Activated naive CD4-positive, alpha-beta T cell treated with anti-CD3 and anti-CD28 coated beads, Interleukin-2, amount 10 ng/mL, durations not matched to agents 7 days and 5 days (primary cell): ENCODE measurements around the gene CLK4.
"Not testable (repeated sequence)": the region's sequence is repeated elsewhere in the genome, so short reads cannot be mapped to it uniquely, and the experiment has no call there.

ENCODE experiments used
- CTCF ChIA-PET: fragments of 350-600 bp; sonication (Branson Sonifier 250); formaldehyde crosslinking; loops from one replicate; lab custom pipeline; 2021; ENCODE audit warnings: antibody characterized with exemption; lab: Charles Lee
- DNase-seq: peaks from one replicate; pipeline ENCODE4 v3.0.0-alpha.2; 2020
- H3K27ac Mint-ChIP-seq: one replicate; pipeline ENCODE4 v1.8.0; 2021; ENCODE audit warnings: mild to moderate bottlenecking, moderate library complexity, mixed read lengths
- H3K27me3 Mint-ChIP-seq: one replicate; pipeline ENCODE4 v1.8.0; 2021; ENCODE audit warnings: mild to moderate bottlenecking, mixed read lengths
- H3K36me3 Mint-ChIP-seq: one replicate; pipeline ENCODE4 v1.8.0; 2021; ENCODE audit warnings: mixed read lengths
- H3K4me1 Mint-ChIP-seq: one replicate; pipeline ENCODE4 v1.8.0; 2021; ENCODE audit warnings: mixed read lengths
- H3K4me3 Mint-ChIP-seq: one replicate; pipeline ENCODE4 v1.8.0; 2021; ENCODE audit warnings: mild to moderate bottlenecking, moderate library complexity, mixed read lengths
- H3K9me3 Mint-ChIP-seq: one replicate; pipeline ENCODE4 v1.8.0; 2021; ENCODE audit warnings: mixed read lengths

Gene CLK4

GRCh38 chr5:178586396-178586795, 40.5 kb downstream of the CLK4 start:
- Mint-ChIP-seq H3K9me3 (no peaks in the 10 kb centered on the region), H3K27ac (no peak overlapping the region), H3K4me1 (peaks cover 9% of the 10 kb centered on the region), H3K4me3 (no peak overlapping the region), H3K27me3 (peaks cover 64% of the 10 kb centered on the region), H3K36me3 (no peaks in the 10 kb centered on the region)
- CTCF ChIA-PET = interaction anchor here (0.6 to 1.3 kb wide), 3 partner anchors 186 to 1700 kb away, joined by 3 read pairs; no protein-coding TSS in a partner anchor
- no peak for DNase-seq

- not testable (repeated sequence) for H3K9me3 Mint-ChIP-seq, DNase-seq, H3K4me1 Mint-ChIP-seq, H3K36me3 Mint-ChIP-seq, H3K4me3 Mint-ChIP-seq, H3K27ac Mint-ChIP-seq
- CTCF ChIA-PET = interaction anchor here (1.3 kb wide), 1 partner anchor 283 kb away, joined by 3 read pairs; no protein-coding TSS in a partner anchor
- H3K27me3 Mint-ChIP-seq = peaks cover 54% of the 10 kb centered on the region
These were observed 41.4 kb downstream of the CLK4 start for GRCh38 chr5:178585421-178585820.

GRCh38 chr5:178583279-178583678, 43.6 kb downstream of the CLK4 start:
- H3K27ac Mint-ChIP-seq = no peak overlapping the region
- CTCF ChIA-PET = no interaction called here
- H3K9me3 Mint-ChIP-seq = no peaks in the 10 kb centered on the region
- H3K4me1 Mint-ChIP-seq = no peaks in the 10 kb centered on the region
- H3K27me3 Mint-ChIP-seq = peaks cover 52% of the 10 kb centered on the region
- H3K36me3 Mint-ChIP-seq = no peaks in the 10 kb centered on the region
- DNase-seq = no peak
- H3K4me3 Mint-ChIP-seq = no peak overlapping the region

GRCh38 chr5:178582291-178582690, 44.6 kb downstream of the CLK4 start:
- Mint-ChIP-seq H3K27me3 (peaks cover 52% of the 10 kb centered on the region), H3K36me3 (no peaks in the 10 kb centered on the region), H3K9me3 (no peaks in the 10 kb centered on the region), H3K4me1 (no peaks in the 10 kb centered on the region), H3K4me3 (no peak overlapping the region), H3K27ac (no peak overlapping the region)
- CTCF ChIA-PET = no interaction called here
- no peak for DNase-seq

- Mint-ChIP-seq H3K27ac (no peak overlapping the region), H3K4me1 (no peaks in the 10 kb centered on the region), H3K4me3 (no peak overlapping the region), H3K27me3 (peaks cover 55% of the 10 kb centered on the region), H3K9me3 (no peaks in the 10 kb centered on the region), H3K36me3 (no peaks in the 10 kb centered on the region)
- CTCF ChIA-PET = no interaction called here
- no peak for DNase-seq
These were observed 45.2 kb downstream of the CLK4 start for GRCh38 chr5:178581621-178582020.

- no peak for DNase-seq
- H3K27me3 Mint-ChIP-seq = peaks cover 58% of the 10 kb centered on the region
- CTCF ChIA-PET = interaction anchor here (0.8 kb wide), 1 partner anchor 19 kb away, joined by 4 read pairs; no protein-coding TSS in a partner anchor
These were observed 46.4 kb downstream of the CLK4 start for GRCh38 chr5:178580271-178580955.

GRCh38 chr5:178577944-178578343, 48.9 kb downstream of the CLK4 start:
- H3K9me3 Mint-ChIP-seq = no peaks in the 10 kb centered on the region
- peaks cover 72% of the 10 kb centered on the region for H3K27me3 Mint-ChIP-seq
- H3K36me3 Mint-ChIP-seq = no peaks in the 10 kb centered on the region
- H3K27ac Mint-ChIP-seq = no peak overlapping the region
- no peak for DNase-seq
- H3K4me3 Mint-ChIP-seq = no peak overlapping the region
- H3K4me1 Mint-ChIP-seq = no peaks in the 10 kb centered on the region
- CTCF ChIA-PET = no interaction called here

More at GRCh38 chr5:178580271-178580955, 46.4 kb downstream of the CLK4 start:
- H3K27ac Mint-ChIP-seq = no peak overlapping the region
- no peak overlapping the region for H3K4me3 Mint-ChIP-seq
- H3K36me3 Mint-ChIP-seq = no peaks in the 10 kb centered on the region
- H3K9me3 Mint-ChIP-seq = no peaks in the 10 kb centered on the region
- H3K4me1 Mint-ChIP-seq = no peaks in the 10 kb centered on the region

- H3K9me3 Mint-ChIP-seq = no peaks in the 10 kb centered on the region
- no peak overlapping the region for H3K4me3 Mint-ChIP-seq
- no peak for DNase-seq
- no peaks in the 10 kb centered on the region for H3K4me1 Mint-ChIP-seq
- CTCF ChIA-PET = no interaction called here
- peaks cover 70% of the 10 kb centered on the region for H3K27me3 Mint-ChIP-seq
- H3K27ac Mint-ChIP-seq = no peak overlapping the region
- H3K36me3 Mint-ChIP-seq = no peaks in the 10 kb centered on the region
These were observed 49.4 kb downstream of the CLK4 start for GRCh38 chr5:178577376-178577839.

GRCh38 chr5:178576591-178577351, 50.1 kb downstream of the CLK4 start:
- Mint-ChIP-seq H3K4me3 (no peak overlapping the region), H3K27me3 (peaks cover 64% of the 10 kb centered on the region), H3K36me3 (no peaks in the 10 kb centered on the region), H3K9me3 (no peaks in the 10 kb centered on the region), H3K4me1 (no peaks in the 10 kb centered on the region), H3K27ac (no peak overlapping the region)
- CTCF ChIA-PET = no interaction called here
- no peak for DNase-seq

- no peaks in the 10 kb centered on the region for H3K4me1 Mint-ChIP-seq
- CTCF ChIA-PET = no interaction called here
- no peak overlapping the region for H3K27ac Mint-ChIP-seq
- no peak for DNase-seq
- no peak overlapping the region for H3K4me3 Mint-ChIP-seq
- H3K9me3 Mint-ChIP-seq = no peaks in the 10 kb centered on the region
- peaks cover 53% of the 10 kb centered on the region for H3K27me3 Mint-ChIP-seq
- no peaks in the 10 kb centered on the region for H3K36me3 Mint-ChIP-seq
These were observed 53.6 kb downstream of the CLK4 start for GRCh38 chr5:178573216-178573615.

- Mint-ChIP-seq H3K4me3 (no peak overlapping the region), H3K36me3 (no peaks in the 10 kb centered on the region), H3K9me3 (no peaks in the 10 kb centered on the region), H3K27me3 (peaks cover 47% of the 10 kb centered on the region), H3K4me1 (no peaks in the 10 kb centered on the region), H3K27ac (no peak overlapping the region)
- CTCF ChIA-PET = no interaction called here
- DNase-seq = no peak
These were observed 54.2 kb downstream of the CLK4 start for GRCh38 chr5:178572617-178573016.

- Mint-ChIP-seq H3K4me3 (no peak overlapping the region), H3K4me1 (no peaks in the 10 kb centered on the region), H3K27me3 (peaks cover 28% of the 10 kb centered on the region), H3K9me3 (no peaks in the 10 kb centered on the region), H3K27ac (no peak overlapping the region), H3K36me3 (no peaks in the 10 kb centered on the region)
- no peak for DNase-seq
- CTCF ChIA-PET = no interaction called here
These were observed 57.4 kb downstream of the CLK4 start for GRCh38 chr5:178569485-178569884.

GRCh38 chr5:178564811-178565550, 61.9 kb downstream of the CLK4 start:
- CTCF ChIA-PET = no interaction called here
- Mint-ChIP-seq H3K4me1 (no peaks in the 10 kb centered on the region), H3K27me3 (peaks cover 34% of the 10 kb centered on the region), H3K36me3 (no peaks in the 10 kb centered on the region), H3K4me3 (no peak overlapping the region), H3K9me3 (peaks cover 1% of the 10 kb centered on the region), H3K27ac (no peak overlapping the region)
- DNase-seq = no peak

GRCh38 chr5:178564397-178564796, 62.5 kb downstream of the CLK4 start:
- DNase-seq = no peak
- H3K9me3 Mint-ChIP-seq = peaks cover 1% of the 10 kb centered on the region
- H3K27me3 Mint-ChIP-seq = peaks cover 34% of the 10 kb centered on the region
- H3K4me3 Mint-ChIP-seq = no peak overlapping the region
- H3K4me1 Mint-ChIP-seq = no peaks in the 10 kb centered on the region
- no peaks in the 10 kb centered on the region for H3K36me3 Mint-ChIP-seq
- H3K27ac Mint-ChIP-seq = no peak overlapping the region
- CTCF ChIA-PET = no interaction called here
